ENCODE data around the gene ZC3H18.
A peak's percentile ranks its signal among the peaks of the same experiment; 100 is the strongest.

The ZC3H18 gene

DNA sequence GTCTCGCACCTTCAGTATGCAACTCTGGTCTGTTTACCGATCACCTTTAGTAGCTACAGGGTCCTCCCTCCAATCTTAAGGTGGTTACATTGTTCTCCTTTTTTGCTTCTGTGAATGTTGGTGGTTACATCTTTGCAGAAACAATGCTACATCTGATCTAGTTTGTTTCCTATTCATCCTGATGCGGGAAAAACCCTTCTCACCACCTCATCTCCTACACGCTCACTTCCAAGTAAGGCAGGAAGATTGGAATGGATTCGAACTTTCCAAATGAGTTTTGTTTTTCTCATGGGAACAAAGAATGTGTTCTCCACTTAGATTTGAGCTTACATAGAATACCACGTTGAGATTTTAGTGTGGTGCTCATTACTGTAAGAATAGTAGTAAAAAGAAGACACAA is 14.5 kb downstream of the ZC3H18 start:
- DNase-seq, result no peak

DNA sequence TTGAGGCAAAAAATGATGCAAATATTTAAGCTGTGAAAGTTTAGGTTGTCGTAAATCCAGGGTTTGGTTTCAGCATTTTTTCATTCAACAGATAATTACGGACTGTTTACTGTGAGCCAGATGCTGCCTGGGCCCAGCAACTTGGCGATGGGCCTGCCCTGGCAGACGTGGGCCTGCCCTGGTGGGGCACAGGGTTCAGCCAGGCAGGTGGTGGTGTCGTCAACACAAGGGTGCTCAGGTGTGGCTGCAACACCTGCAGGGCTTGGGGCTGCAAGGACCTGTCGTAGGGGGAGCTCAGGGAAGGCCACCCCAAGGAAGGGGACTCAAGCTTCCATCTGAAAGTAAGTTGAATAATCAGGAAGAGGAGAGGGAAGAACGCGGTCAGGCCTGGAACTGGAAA is 15.1 kb downstream of the ZC3H18 start:
- DNase-seq, result peak; percentile 3

DNA sequence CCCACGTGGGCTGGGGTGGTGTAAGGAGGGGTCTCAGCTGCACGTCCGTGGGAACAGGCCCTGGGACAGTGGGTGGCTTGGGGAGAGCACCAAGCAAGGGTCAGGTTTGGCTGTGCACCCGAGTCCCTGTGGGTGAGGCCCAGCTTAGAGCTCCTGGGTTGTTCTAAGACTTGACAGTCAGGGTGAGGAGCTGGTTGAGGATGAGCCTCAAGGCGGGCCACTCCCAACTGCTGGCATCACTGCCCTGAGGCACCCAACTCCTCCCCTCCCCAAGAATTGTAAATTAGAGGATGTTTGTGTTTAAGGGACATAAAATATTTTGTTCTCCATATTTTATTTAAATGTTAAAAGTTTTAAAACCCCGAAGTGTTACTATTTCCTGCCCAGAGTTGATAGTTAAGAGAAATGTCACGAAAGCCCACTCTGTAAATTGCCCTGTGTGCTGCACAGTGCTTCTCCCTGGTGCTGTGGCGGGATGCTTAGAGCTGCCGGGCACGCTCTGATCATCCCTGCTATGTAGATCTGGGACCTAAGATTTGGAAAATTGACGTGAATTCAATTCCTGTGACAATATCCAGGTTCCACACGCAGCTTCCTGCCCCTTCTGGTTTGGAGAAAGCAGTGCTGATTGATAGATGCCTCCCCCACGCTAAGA is 15.9 kb downstream of the ZC3H18 start:
- no peak for DNase-seq

DNA sequence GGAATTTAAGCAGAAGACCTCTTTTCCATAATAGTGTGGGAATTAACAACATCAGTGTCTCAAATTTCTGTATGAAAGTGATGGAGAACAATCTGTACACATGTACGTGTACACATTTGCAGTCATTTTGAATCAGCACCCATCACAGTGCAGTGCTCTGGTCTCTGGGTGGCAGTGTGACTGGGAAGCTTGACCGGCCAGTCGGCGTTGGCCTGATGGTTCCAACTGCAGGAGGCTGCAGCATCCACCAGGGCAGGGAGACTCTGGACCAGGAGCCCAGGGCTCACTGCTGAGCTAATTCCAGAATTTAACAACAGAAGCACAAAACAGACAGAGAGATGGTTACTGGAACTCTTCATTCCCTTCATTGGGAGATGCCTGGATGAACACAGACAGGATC is 17.9 kb downstream of the ZC3H18 start:
- no peak for DNase-seq

DNA sequence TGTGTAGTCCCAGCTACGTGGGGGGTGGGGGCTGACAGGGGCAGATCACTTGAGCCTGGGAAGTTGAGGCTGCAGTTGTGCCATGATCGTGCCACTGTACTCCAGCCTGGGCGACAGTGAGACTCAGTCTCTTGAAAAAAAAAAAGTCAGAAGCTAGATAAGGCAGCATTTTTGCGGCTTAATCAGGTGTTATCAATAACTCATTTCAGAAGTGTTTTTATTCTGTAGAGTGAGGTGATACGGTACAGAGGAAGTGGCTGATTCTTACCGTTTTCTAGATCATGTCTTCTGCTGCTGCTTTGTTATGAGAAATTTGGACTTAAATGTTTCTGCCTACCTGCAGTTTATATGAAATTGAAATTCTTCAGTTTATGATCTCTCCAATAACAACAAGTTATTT is 18.6 kb downstream of the ZC3H18 start:
- no peak for DNase-seq

DNA sequence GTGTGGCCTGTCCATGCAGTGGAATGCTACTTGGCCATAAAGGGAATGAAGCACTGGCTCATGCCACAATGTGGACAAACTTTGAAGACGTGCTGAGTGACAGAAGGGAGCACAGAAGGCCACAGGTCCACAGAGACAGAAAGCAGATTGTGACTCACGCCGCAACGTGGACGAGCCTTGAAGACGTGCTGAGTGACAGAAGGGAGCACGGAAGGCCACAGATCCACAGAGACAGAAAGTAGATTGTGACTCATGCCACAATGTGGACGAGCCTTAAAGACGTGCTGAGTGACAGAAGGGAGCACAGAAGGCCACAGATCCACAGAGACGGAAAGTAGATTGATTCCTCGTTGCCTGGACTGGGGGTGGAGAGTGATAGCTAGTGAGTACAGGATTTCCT is 19.2 kb downstream of the ZC3H18 start:
- no peak for DNase-seq

DNA sequence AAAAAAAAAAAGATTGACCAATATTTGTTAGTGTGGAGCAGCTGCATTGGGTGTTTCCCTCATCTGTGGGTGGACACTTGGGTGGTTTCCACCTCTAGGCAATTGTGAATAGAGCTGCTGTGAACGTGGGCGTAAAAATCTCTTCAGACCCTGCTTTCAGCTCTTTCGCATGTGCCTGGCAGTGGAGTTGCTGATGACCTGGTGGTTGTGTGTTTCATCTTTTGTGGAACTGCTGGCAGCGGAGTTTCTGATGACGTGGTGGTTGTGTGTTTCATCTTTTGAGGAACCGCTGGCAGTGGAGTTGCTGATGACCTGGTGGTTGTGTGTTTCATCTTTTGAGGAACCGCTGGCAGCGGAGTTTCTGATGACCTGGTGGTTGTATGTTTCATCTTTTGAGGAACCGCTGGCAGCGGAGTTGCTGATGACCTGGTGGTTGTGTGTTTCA is 21.4 kb downstream of the ZC3H18 start:
- no peak for DNase-seq

DNA sequence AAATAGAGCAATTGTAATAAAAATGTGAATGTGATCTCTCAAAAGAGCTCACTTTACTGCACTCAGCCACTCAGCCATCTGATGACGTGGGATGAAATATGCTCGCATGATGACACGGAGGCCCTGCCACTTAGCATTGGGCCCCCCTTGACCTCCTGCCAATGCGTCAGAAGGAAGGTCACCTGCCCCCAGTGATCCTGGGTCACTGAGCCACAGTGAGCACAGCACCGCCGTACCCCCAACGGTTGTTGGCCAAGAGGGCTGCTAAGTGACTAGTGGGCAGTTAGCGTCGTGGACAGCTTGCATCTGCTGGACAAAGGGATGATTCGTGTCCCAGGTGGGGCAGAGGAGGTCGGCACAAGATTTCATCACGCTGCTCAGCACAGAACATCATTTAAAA is 22.9 kb downstream of the ZC3H18 start:
- no peak for DNase-seq

DNA sequence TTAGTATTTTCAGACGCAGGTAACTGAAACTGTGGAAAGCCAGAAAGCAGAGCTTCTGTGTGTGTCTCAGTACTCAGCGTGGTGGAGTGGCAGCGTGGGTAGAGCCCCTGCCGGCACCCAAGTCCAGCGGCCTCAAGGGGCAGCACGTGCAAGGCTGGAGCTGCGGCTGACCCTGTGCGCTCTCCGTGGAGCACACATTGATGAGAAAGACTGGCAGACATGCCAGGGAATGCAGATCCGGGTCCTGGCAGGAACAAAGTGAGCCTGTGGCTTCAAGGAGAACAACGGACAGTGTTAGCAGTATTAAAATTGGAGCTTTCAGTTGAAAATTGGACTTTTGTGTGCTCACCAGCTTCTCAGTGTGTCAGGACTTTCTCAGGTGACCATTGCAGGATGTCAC is 23.3 kb downstream of the ZC3H18 start:
- no peak for DNase-seq

DNA sequence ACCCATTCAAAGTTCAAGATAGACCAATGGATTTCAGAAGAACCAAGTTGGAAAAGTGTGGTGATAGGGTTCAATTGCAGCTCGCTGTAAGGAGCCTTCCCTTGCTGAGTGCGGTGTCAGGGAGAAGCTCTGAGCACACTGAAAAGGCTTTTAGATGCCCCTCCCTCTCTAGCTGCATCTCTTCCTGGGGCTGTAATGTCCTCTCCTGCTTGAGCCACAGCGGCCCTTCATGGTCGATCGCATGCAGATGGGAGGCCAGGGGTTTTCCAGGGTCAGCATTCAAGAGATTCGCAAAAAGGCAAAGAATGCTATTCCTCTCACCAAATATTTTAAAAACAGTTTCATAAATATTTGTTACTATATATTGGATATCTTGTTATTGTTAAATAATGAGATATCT is 23.7 kb downstream of the ZC3H18 start:
- DNase-seq, result no peak

DNA sequence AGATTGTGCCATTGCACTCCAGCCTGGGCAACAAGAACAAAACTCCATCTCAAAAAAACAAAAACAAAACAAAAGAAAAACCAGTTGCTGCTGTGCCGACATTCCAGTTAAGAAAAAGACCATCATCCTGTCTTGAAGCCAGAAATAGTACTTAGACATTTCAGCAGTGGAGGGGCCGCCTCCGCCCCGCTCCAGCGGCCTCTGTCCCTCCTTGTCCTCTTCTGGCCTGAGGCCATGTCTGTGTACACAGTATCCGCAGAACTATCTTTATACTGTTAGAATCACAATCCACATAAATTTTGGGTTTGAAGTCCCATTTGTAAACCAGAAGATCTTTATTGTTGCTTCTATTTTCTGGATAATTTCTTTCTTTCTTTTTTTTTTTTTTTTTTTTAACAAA is 24.9 kb downstream of the ZC3H18 start:
- DNase-seq, result no peak

DNA sequence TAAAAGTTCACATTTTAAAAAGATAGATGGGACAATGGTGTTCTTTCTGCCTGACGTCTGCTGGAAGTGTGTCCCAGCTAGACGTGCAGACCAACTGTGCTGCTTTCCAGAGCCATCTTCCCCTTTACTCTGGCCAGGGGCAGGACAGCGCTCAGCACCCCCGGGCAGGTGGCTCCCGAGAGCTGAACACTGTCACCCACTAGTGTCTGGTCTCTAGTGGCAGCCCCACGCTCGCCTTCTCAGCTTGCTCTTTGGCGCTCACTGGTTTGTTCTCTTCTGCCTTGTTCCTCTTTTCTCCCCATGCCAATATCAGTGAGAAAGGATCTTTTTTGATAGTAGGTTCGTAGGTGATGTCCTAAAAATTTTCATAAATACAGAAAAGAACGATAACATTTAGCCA is 25.7 kb downstream of the ZC3H18 start:
- no peak for DNase-seq

DNA sequence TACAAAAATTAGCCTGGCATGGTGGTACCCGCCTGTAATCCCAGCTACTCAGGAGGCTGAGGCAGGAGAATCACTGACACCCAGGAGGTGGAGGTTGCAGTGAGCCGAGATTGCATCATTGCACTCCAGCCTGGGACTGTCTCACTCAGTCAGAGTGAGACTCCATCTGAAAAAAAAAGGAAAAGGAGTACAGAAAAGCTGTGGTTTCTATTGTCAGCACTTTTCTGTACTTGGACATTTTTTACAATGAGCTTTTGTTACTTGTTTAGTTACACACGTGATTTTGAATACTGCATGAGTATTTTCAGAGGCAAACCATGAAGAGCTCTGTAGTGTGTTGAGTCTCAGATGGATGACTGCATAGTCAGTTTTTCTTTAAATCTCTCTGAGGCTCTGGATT is 26.3 kb downstream of the ZC3H18 start:
- no peak for DNase-seq

DNA sequence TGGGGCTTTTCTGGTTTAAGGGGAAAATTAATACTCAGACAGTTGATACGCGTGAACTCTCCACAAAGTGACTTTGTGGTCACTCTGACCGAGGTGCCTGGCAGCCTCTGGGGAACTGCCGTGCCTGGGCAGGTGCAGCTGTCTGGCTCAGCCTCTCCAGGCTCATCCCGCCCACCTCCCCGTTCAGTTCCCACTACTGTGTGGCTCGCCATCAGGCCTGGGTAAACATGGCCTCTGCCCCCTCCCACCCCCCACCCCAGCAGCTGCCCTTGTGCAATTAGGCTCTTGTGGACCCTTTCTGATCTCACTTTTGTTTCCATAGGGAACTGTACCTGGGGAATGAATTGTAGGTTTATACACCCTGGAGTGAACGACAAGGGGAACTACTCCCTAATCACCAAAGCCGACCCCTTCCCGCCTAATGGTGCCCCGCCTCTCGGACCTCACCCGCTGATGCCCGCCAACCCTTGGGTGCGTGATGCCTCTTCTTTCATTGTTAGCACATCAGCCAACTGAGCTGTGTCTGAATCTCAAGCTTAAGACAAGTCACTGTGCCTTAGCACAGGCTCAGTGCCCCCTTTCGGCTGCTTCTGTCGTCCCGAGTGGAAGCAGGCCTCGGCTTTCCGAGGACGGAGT is 27.8 kb downstream of the ZC3H18 start:
- DNase-seq, result no peak

DNA sequence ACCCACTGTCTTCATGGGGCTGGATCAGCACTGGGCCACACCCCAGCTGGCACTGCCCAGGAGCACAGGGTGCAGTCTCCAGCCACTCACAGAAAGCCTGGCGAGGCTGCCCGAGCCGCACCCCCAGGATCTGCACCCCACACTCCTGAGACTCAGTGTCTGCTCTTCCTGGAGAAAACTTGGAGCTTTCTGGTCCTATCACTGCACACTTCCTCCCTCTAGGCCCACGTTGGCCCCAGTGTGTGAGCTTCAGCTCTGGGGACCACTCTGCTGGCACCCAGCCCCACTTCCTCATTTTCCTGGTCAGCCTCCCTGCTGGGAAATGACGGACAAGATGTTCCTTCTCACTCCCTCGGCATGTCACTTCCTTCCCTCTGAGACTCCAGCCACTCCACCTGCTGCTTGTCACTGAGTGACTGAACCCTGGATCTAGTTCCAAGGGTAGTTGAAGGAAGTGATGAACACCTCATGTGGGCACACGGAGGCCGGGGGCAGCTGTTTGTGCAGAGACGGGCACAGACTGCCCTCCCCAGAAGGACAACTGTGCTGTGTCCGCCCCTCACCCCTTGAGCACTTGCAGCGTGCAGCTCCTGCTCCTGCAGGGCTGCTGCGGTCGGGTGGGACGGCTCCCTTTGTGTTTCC is 29.0 kb downstream of the ZC3H18 start:
- no peak for DNase-seq

DNA sequence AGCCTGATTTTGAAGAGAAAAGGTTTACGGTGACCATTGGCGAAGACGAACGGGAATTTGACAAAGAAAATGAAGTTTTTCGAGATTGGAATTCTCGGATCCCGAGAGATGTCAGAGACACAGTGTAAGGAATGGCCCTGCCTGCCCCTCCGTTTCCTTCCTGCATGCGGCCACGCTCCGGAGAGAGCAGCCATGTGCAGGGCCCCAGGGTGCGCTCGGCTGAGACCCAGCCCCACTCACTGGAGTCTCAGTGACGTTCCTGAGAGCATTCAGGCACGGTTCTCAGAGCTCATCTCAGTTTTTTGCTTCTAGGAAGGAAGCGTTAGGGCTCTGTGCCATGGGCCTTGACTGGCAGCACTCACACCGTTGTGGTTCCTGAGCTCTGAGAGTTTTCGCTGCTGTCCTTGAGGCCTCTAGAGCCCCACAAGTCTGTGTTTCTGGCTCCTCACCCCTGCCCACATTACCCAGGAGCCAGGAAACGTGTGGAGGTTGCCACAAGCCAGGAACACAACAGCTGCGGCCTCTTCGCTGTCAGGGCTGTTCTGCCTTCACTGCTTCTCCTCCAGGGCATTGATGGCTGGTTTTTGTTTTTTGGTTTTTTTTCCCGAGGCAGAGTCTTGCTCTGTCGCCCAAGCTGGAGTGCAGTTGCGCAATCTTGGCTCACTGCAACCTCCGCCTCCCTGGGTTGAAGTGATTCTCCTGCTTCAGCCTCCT is 29.8 kb downstream of the ZC3H18 start:
- no peak for DNase-seq

DNA sequence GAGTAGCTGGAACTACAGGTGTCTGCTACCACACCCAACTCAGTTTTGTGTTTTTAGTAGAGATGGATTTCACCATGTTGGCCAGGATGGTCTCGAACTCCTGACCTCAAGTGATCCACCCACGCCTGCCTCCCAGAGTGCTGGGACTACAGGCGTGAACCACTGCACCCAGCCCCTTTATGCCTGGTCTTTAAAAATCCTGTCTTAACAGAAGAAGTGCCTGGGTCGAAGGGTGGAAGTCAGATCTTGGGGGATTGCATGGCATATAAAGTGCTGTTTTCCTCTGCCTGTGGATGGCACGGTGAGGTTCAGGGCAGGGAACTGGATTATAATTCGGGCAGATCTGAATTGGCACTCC is 30.3 kb downstream of the ZC3H18 start:
- no peak for DNase-seq

DNA sequence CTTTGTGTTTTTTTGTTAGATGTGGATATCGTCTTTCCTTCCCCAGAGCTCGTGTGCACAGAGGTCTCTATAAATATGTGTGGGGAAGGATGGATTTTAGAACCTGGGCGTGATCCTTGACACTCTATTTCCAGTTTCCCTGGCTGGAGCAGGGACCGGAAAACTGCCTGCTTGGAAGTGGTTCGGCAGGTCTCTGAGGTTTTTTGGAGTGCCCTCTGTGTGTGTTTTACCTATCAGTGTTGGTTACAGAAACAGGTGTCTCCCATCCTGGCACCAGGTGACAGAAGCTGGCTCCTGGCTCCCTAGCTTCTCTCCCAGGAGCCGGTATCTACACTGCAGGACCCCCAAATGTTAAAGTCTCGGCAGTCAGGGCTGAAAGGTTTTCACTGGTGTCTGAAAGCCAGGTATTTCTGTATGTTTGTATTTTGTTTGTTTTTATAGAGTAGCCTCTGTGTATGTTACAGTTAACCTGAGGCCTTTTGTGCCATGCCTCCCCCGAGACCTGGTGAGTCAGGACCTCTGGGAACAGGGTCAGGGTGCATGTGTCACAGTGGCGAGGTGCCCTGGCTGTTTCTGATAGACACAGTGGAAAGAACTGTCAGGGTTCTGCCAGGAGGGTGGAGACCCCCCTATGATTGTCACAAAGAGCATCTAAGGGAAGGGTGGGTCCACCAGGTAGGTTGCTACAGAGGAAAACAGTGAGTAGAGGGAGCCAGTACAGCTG is 31.3 kb downstream of the ZC3H18 start:
- no peak for DNase-seq

DNA sequence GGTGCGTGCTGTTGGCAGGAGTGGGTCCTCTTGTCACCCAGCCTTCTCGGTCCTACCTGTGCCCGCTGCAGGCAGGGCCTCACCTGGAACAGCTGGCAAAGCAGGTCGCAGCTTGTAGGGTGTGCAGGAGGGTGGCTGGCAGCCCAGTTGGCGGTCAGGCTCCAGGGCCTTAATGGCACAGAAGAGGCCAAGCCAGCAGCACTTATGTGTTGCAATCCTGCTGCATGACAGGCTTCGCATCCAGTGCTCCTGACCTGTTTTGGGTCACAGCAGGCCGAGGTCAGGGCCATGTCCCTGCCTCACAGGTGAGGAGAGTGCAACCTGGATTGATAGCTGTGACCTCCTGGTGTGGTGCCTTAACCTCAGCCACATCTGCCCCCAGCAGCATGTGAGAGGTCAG is 31.9 kb downstream of the ZC3H18 start:
- no peak for DNase-seq

DNA sequence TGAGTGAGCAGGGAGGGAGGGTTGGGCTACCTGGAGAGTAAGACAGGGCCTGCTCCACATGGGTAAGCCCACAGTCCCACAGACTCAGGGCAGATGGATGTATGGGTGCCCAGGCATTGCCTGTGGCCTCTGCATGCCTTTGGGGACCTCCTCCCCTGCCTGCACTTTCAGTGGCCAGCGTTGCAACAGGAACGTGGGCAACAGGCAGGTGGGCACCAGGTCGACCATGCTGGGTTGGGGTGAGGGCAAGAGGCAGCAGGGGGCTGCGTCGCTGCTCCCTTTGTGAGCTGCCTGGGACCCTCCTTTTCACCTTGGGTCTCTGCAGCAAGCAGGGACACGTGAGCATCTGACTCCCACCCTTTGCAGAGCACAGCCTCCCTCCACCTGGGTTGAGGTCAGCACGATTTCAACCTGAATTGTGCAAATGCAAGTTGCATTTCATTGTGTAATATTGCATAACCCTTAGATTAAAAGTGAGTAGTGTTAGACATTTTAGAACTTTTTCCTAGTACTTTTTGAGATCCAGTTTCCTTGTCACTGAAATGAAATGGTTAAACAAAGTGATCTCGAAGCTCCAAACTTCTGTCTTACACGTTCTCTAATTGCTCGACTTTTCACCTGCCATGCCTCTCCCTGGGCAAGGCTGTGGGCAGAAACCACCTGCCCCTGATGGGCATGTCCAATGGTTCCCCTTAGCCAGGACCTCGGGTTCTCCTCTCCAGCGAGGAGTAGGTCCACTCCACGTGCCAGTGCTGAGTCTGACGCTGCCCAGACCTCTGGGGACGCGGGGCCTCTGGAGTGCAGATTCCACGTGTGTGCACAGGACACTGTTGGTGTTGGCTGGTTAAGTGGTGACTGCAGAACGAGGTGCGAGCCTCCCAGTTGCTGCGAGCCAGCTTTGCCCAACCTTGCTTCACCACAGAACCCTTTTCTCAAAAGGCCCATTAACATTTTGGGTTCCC is 35.3 kb downstream of the ZC3H18 start:
- DNase-seq, result no peak

DNA sequence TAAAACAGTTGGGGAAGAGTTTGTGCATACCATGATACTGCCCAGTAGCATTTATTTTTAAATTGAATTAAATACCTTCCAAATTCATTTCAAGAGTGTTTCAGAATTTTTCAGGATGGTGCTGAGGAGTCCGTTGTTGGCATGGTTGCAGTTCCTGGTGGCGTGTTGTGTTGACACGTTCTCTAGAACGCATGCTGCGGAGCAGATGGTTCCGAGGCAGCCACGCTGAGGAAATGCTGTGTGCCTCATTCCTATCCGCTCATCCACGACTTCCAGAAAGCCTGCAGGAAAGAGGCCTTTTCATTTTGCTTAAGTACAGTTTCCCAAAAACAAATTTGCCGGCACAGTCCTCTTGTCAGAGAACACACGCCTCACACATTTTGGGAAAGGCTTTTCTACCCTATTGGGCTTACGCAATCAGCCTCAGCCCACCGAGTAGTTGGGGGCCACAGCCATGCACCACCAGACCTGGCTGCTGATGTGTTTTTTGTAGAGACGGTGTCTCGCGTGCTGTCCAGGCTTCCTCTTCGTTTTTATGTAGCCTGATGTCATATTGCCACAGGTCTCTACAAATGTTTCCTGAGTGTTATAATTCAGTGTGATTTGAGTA is 36.0 kb downstream of the ZC3H18 start:
- no peak for DNase-seq

DNA sequence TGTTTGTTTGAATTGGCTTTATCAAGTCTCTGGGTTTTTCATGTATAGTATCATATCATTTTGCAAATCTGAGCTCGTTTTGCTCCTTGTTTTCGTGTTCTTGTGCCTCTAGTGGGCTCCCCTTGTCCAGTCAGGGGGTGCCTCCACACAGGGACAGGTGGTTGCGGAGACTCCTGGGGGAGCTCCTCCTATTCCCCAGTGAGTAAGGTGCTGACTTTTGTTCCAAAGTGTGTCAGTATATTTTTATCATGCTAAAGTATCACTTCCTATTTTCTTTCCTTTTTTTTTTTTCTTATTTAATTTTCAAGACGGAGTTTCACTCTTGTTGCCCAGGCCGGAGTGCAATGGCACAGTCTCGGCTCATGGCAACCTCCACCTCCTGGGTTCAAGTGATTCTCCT is 37.9 kb downstream of the ZC3H18 start:
- no peak for DNase-seq
